IPS-20b (cell line): ENCODE measurements around the gene CYBC1.

Source experiments
- H3K27ac ChIP-seq: one replicate; pipeline ENCODE4 v1.5.1; 2013; ENCODE audit warnings: low read length
- H3K27me3 ChIP-seq: 2 replicates; pipeline ENCODE4 v1.6.1; 2013; ENCODE audit warnings: mild to moderate bottlenecking, low read length, inconsistent platforms; ENCODE audit not compliant: insufficient read depth
- H3K36me3 ChIP-seq: 2 replicates; pipeline ENCODE4 v1.6.1; 2013; ENCODE audit warnings: low read depth, mild to moderate bottlenecking, inconsistent platforms, low read length, moderate library complexity; ENCODE audit not compliant: insufficient read depth
- H3K4me1 ChIP-seq: 2 replicates; pipeline ENCODE4 v1.6.1; 2013; ENCODE audit warnings: mild to moderate bottlenecking, control low read depth, inconsistent platforms, low read length, moderate library complexity; ENCODE audit not compliant: insufficient read depth
- H3K4me3 ChIP-seq: 2 replicates; pipeline ENCODE4 v1.5.1; 2013; ENCODE audit warnings: mild to moderate bottlenecking, low read length, inconsistent platforms
- H3K9ac ChIP-seq: 2 replicates; pipeline ENCODE4 v1.6.1; 2013; ENCODE audit warnings: low read depth, mild to moderate bottlenecking, inconsistent platforms, low read length, moderate library complexity
- H3K9me3 ChIP-seq: 2 replicates; pipeline ENCODE4 v1.6.1; 2013; ENCODE audit warnings: mild to moderate bottlenecking, low read depth, low read length, inconsistent platforms; ENCODE audit not compliant: insufficient read depth

CYBC1 gene

DNA sequence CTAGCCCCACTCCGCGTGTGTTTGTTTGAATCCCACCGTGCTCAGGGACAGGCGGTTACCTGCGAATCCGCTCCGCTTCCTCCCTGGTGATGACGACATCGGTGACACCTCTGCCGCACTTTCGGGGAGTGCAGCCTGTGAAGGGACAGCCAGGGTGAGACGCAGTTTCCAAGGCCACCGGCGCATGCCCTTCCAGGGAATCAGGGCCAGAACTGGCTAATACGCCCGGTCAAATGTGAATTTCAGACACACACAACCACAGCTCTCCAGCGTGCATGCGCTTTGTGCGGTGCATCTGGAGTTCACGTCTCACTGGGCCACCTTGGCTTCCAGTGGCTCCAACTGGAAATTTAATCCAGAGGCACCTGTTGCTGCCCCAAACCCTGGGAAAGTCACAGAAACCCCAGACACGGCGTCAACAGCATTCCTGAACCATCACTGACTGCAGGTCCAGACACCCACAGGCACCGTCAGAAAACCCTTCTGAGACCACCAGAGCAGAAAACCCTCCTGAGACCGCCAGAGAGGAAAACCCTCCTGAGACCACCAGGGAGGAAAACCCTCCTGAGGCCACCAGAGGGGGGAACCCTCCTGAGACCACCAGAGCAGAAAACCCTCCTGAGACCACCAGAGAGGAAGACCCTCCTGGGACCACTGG, 39.0 kb downstream of the CYBC1 start:
- no peaks in the 10 kb centered on the region for H3K4me1 ChIP-seq
- no peak overlapping the region for H3K4me3 ChIP-seq
- no peaks in the 10 kb centered on the region for H3K9me3 ChIP-seq
- no peaks in the 10 kb centered on the region for H3K27me3 ChIP-seq
- no peak overlapping the region for H3K9ac ChIP-seq
- no peaks in the 10 kb centered on the region for H3K36me3 ChIP-seq
- H3K27ac ChIP-seq = no peak overlapping the region

DNA sequence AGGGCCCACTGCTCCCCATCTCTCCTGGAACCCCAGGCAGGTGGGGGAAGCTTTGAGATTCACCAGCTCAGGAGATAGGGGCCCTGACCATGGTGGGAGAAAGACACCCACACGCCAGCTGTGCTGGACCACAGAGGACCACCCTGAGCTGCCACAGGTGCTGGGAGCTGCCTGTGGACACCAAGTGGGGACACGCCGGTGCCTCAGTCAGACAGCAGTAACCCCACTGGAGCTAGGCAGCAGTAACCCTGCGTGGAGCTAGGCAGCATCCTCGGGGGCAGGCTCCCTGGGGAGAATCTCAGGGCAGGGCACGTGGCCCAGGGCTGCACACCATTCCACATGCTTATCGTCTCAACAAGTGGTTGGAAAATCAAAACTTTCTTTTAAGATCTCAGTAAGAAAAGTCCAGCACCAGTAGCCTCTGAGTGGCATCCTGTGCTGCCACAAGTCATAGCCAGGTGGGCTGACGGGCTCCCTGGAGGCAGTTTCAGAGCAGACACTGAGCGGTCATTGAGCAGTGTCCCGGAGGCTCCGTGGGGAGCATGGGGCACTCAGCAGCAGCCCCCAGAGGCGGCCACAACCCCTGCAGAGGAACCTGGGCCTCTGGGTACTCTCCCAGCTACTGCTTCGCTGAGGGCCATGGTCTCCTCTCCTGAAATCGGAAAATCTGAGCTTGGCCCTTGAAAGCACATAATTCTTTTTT, 40.4 kb downstream of the CYBC1 start:
- Histone ChIP-seq H3K36me3 (no peaks in the 10 kb centered on the region), H3K4me1 (no peaks in the 10 kb centered on the region), H3K9me3 (no peaks in the 10 kb centered on the region), H3K27ac (no peak overlapping the region), H3K4me3 (no peak overlapping the region), H3K27me3 (no peaks in the 10 kb centered on the region), H3K9ac (no peak overlapping the region)

DNA sequence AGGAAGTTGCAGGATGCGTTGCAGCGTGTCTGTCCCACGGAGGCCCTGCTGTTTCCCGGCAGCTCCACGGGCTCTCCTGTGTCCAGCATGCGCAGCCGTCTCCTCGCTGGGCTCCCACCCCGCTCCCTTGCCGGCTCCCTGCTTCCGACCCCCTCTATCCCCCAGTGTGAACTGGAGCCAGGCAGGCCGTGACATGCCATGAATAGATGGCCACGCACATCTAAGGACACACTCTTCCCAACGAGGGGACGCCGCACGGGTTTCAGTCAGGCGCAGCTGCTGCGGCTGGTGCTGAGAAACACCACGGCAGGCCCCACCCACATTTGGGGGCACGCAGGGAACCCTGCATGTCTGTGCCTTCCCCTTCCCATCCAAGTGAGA, 41.6 kb downstream of the CYBC1 start:
- H3K9me3 ChIP-seq = no peaks in the 10 kb centered on the region
- no peak overlapping the region for H3K4me3 ChIP-seq
- H3K27ac ChIP-seq = no peak overlapping the region
- no peaks in the 10 kb centered on the region for H3K4me1 ChIP-seq
- no peaks in the 10 kb centered on the region; the same call in 1 of the 2 replicates for H3K36me3 ChIP-seq
- H3K9ac ChIP-seq = no peak overlapping the region
- H3K27me3 ChIP-seq = no peaks in the 10 kb centered on the region

DNA sequence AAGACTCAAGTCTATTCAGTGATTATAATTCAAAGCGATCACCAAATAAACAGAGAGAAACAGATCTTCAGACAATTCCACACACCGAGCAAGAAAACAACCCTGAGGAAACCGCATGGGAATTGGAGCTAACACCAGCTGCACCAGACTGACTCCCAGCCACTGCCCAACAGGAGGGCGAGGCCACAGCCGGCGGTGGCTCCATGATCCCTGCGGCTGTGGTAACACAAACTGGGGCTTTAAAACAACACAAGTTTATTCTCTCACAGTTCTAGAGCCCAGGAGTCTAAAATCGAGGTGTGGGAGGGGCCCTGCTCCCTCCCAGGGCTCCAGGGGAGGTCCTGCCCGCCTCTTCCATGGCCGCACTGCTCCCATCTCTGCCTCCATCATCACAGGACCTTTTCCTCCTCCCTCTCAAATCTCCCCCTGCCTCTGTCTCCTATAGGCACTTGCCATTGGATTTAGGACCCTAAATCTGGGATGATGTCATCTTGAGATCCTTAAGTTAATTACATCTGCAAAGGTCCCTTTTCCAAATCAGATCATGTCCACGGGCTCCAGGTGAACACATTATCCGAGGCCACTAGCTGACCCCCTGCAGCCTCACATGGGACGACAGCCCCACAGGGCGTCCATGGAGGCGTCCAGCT, 42.1 kb downstream of the CYBC1 start:
- Histone ChIP-seq H3K4me3 (no peak overlapping the region), H3K9ac (no peak overlapping the region), H3K9me3 (no peaks in the 10 kb centered on the region), H3K36me3 (no peaks in the 10 kb centered on the region; the same call in 1 of the 2 replicates), H3K4me1 (no peaks in the 10 kb centered on the region), H3K27me3 (no peaks in the 10 kb centered on the region), H3K27ac (no peak overlapping the region)

DNA sequence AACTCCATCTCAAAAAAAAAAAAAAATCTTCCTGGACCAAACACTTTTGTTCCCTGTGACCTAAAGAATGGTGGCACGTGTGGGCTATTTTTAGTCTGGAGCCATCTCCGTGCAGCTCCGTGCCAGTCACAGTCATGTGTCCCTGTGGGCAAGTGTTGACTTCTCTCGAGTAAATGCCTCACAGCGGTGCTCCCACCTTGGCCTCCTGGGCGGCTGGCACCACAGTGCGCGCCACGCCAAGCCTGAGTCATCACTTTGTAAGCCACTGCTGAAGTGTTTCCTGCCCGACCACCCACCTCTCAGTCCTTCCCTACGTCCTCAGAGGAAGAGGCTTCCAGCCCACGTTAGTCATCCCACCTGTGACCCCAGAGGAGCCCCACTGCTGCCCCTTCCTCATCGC, 43.3 kb downstream of the CYBC1 start:
- H3K27ac ChIP-seq = no peak overlapping the region

DNA sequence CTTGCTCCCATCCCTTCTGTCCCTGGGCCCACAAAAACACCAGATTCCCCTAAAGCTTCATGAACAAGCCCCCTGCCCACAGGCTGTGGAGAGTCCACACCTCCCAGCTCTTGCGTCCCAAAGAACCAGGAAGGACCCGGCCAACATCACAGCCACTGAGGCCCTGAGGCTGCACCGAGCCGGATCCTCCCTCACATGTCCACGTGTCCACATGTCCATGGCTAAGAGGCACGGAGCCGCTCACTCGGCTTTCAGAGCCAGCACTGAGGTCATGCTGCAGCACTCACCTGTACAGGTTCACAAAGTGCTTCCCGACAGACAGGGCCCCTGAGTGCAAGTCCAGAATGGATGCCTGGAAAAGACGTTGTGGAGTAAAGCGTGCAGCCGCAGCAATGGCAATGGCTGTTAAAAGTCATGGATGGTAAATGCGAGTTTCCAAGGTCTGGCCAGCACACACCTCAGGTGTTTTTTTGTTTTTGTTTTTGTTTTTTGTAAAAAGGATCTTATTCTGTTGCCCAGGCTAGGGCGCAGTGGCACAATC, 44.4 kb downstream of the CYBC1 start:
- H3K9ac ChIP-seq = no peak overlapping the region
- no peaks in the 10 kb centered on the region; the same call in 1 of the 2 replicates for H3K36me3 ChIP-seq
- H3K4me1 ChIP-seq = no peaks in the 10 kb centered on the region
- no peak overlapping the region for H3K27ac ChIP-seq
- H3K4me3 ChIP-seq = no peak overlapping the region
- no peaks in the 10 kb centered on the region for H3K9me3 ChIP-seq
- no peaks in the 10 kb centered on the region for H3K27me3 ChIP-seq

More for the DNA sequence above, 43.3 kb downstream of the CYBC1 start:
- H3K9ac ChIP-seq = no peak overlapping the region
- H3K9me3 ChIP-seq = no peaks in the 10 kb centered on the region
- no peaks in the 10 kb centered on the region; the same call in 1 of the 2 replicates for H3K36me3 ChIP-seq
- H3K4me1 ChIP-seq = no peaks in the 10 kb centered on the region
- no peak overlapping the region for H3K4me3 ChIP-seq
- H3K27me3 ChIP-seq = no peaks in the 10 kb centered on the region

DNA sequence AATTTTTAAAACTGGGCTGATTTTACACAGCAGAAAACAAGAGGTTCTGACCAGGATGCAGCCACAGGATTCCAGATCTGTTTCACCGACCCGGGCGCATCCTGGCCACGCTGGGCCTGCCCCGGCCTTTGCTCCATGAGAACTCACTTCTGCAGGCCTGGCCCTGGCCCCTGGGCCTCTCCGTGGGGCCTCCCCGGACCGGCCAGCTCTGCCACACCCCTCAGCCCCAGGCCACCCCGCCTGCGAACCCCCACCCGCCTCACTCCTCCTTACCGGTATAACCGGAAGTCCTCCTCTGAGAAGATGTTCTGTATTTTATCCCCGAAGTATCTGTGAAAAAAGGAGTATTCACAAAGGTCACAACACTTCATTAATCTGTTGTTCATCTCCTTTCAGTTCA, 45.5 kb downstream of the CYBC1 start:
- H3K27ac ChIP-seq = no peak overlapping the region

DNA sequence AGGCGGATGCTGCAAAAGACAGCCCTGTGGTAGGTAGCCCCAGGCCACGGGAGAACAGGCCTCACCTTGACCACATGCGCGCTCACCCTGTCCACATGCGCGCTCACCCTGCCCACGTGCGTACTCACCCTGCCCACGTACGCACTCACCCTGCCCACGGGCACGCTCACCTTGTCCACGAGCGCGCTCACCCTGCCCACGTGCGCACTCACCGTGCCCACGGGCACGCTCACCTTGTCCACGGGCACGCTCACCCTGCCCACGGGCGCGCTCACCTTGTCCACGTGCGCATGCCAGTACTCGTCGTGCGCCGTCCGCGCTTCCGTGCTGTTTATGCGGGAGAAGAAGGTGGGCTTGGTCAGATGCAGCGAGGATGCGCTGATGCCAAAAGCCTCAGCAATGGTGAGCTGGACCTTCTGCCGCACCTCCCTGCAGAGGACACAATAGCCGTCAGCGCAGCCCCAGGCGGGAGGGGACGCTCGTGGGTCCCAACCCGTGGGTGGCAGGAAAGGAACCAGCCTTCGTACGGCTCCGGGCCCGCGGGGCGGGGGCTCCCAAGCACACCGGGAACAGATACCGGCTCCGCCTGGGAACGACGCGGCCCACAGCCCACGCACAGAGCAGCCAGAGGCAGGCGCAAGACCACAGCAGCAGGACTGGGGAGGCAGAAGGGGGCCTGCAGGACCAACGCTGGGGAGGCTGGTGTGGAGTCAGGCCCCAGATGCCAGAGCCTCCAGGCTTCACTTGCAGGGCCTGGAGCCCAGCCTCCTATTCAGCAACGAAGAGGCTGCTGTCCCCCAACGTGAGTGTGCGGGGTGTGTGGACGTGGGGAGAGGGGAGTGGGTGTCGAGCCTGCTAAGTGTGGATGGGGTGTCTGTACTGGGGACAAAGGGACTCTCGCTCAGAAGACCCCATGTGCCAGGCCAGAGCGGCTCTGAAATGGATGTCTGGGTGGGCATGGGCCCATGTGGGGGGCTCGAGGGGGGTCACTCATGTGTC, 46.6 kb downstream of the CYBC1 start:
- Histone ChIP-seq H3K9me3 (no peaks in the 10 kb centered on the region), H3K9ac (no peak overlapping the region), H3K27ac (no peak overlapping the region), H3K36me3 (no peaks in the 10 kb centered on the region; the same call in 1 of the 2 replicates), H3K4me3 (no peak overlapping the region), H3K4me1 (no peaks in the 10 kb centered on the region), H3K27me3 (no peaks in the 10 kb centered on the region)

More for the DNA sequence above, 45.5 kb downstream of the CYBC1 start:
- no peaks in the 10 kb centered on the region for H3K4me1 ChIP-seq
- H3K36me3 ChIP-seq = no peaks in the 10 kb centered on the region; the same call in 1 of the 2 replicates
- H3K4me3 ChIP-seq = no peak overlapping the region
- no peaks in the 10 kb centered on the region for H3K9me3 ChIP-seq
- no peak overlapping the region for H3K9ac ChIP-seq
- H3K27me3 ChIP-seq = no peaks in the 10 kb centered on the region

DNA sequence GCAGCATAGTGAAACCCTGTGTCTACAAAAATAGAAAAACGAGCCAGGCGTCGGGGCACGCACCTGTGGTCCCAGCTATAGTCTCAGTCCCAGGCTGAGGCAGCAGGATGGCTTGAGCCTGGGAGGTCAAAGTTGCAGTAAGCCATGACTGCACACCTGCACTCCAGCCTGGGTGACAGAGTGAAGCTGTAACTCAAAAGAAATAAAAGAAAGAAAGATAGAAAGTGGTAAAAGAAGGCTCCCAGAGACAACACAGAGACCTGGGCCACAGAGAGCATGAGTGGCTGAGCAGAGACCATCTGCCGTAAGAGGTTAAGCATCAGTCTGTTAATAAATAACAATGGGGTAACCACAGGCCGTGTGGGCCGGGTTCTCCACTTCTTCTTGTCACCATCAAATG, 47.7 kb downstream of the CYBC1 start:
- no peaks in the 10 kb centered on the region for H3K4me1 ChIP-seq
- no peak overlapping the region for H3K4me3 ChIP-seq
- H3K36me3 ChIP-seq = no peaks in the 10 kb centered on the region; the same call in 1 of the 2 replicates
- no peaks in the 10 kb centered on the region for H3K9me3 ChIP-seq
- H3K27ac ChIP-seq = no peak overlapping the region
- no peaks in the 10 kb centered on the region for H3K27me3 ChIP-seq
- no peak overlapping the region for H3K9ac ChIP-seq

DNA sequence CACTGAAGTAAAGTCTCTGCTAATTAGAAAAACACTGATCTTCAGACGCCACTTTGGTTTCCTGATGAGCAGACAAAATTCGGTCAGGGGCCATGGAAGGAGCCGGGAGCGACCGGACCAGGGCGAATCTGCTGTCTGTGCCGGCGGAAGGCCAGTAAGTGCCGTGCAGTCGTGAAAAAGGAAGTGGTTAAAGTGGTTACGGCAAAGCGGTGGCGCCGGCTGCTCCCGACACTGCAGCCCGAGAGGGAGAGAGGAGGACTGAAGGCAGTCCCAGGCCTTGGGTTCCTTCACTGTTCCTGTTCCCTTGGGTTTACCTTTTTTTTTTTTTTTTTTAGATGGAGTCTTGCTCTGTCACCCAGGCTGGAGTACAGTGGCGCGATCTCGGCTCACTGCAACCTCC, 49.7 kb downstream of the CYBC1 start:
- H3K9me3 ChIP-seq = no peaks in the 10 kb centered on the region
- no peak overlapping the region for H3K27ac ChIP-seq
- H3K36me3 ChIP-seq = no peaks in the 10 kb centered on the region; the same call in 1 of the 2 replicates
- H3K4me3 ChIP-seq = no peak overlapping the region
- no peaks in the 10 kb centered on the region for H3K27me3 ChIP-seq
- H3K9ac ChIP-seq = no peak overlapping the region
- H3K4me1 ChIP-seq = no peaks in the 10 kb centered on the region

DNA sequence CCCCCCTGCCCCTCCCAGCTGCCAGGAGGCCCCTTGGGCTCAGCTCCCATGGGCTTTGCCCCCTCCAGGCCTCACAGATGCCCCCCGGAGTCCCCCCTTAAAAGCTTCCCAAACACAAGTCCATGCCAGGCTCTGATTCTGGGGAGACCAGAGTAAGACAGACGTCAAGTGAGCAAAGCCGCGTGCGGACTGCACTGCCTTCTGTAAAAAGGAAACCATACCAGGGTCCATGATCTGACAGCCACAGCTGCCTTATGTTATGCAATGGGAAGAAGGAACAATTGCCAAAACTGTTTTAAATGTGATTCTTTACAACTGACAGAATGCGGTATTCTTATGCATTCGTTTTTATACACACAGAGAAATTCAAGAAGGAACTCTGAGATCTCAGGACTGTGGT, 50.3 kb downstream of the CYBC1 start:
- H3K9ac ChIP-seq = no peak overlapping the region
- no peaks in the 10 kb centered on the region; the same call in 1 of the 2 replicates for H3K36me3 ChIP-seq
- no peak overlapping the region for H3K27ac ChIP-seq

More for the DNA sequence above, 50.3 kb downstream of the CYBC1 start:
- Histone ChIP-seq H3K9me3 (no peaks in the 10 kb centered on the region), H3K4me3 (no peak overlapping the region), H3K4me1 (no peaks in the 10 kb centered on the region), H3K27me3 (no peaks in the 10 kb centered on the region)
